Endothelial cell of umbilical vein (primary cell): Measurements from ENCODE around the gene GRSF1.

Source experiments
- EZH2 ChIP-seq: IDR thresholded peaks from 2 replicates; pipeline ENCODE4 v1.6.1; 2012; ENCODE audit warnings: borderline replicate concordance, low read depth, mild to moderate bottlenecking, moderate library complexity, low read length, inconsistent platforms; ENCODE audit not compliant: severe bottlenecking
- FOS ChIP-seq: IDR thresholded peaks from 2 replicates; pipeline ENCODE4 v1.6.1; 2011; ENCODE audit warnings: mild to moderate bottlenecking, low read length, moderate library complexity, borderline replicate concordance; ENCODE audit not compliant: insufficient read depth
- GATA2 ChIP-seq: IDR thresholded peaks from 2 replicates; pipeline ENCODE4 v1.7.0; 2011; ENCODE audit warnings: low read depth, mild to moderate bottlenecking, moderate library complexity, mixed read lengths, low read length; ENCODE audit not compliant: insufficient read length, insufficient read depth
- JUN ChIP-seq: IDR thresholded peaks from 2 replicates; pipeline ENCODE4 v1.6.1; 2011; ENCODE audit warnings: borderline replicate concordance, low read depth; ENCODE audit not compliant: insufficient read length, insufficient read depth
- MYC ChIP-seq: IDR thresholded peaks from one replicate; pipeline ENCODE4 v1.6.1; 2011; ENCODE audit warnings: mild to moderate bottlenecking, low read depth, low read length
- POLR2A ChIP-seq: IDR thresholded peaks from 2 replicates; pipeline ENCODE4 v1.6.1; 2012; ENCODE audit warnings: low read depth, mild to moderate bottlenecking, control low read depth, low read length
- POLR2AphosphoS5 ChIP-seq: IDR thresholded peaks from 2 replicates; pipeline ENCODE4 v1.6.1; 2012; ENCODE audit warnings: low read depth, mild to moderate bottlenecking, control low read depth, low read length, moderate library complexity; ENCODE audit not compliant: insufficient read depth
- TF ChIP-seq, protein P1 (sequence below): IDR thresholded peaks from 2 replicates; pipeline ENCODE4 v1.6.1; 2011; ENCODE audit not compliant: insufficient read depth, insufficient read length
- TF ChIP-seq, protein P2 (sequence below), 2 donors: IDR thresholded peaks; 1 replicate in 1 of 2; 2 replicates in 1 of 2; pipeline ENCODE4 v1.5.1; 2011; ENCODE audit warnings: low read length in 2 of 2, mild to moderate bottlenecking in 2 of 2, moderate library complexity in 2 of 2, control low read depth in 1 of 2, inconsistent platforms in 1 of 2, low read depth in 1 of 2; ENCODE audit not compliant: insufficient read depth in 1 of 2; ENCODE audit errors: extremely low read depth in 1 of 2

DNA sequence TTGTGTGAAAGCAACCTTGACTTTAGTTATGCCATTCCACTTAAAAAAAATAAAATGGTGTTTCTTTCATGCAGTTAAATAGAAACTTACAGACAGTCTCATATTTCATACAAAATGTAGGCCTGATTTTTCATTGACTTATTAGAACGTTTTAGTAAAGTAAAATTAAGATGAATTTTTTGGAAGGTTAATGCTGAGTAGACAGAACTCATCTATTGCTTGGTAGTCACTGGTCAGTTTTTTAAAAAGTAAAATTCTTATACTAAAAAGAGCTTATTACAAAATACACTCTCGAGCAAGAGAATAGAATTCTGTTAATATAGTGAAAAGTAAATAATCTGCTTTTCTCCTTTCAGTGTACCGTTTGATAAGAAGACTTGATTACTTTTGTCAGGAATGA is 41.0 kb upstream of the GRSF1 start:
- TF ChIP-seq, protein P1, sequence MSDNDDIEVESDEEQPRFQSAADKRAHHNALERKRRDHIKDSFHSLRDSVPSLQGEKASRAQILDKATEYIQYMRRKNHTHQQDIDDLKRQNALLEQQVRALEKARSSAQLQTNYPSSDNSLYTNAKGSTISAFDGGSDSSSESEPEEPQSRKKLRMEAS = no peak
- TF ChIP-seq, protein P2, sequence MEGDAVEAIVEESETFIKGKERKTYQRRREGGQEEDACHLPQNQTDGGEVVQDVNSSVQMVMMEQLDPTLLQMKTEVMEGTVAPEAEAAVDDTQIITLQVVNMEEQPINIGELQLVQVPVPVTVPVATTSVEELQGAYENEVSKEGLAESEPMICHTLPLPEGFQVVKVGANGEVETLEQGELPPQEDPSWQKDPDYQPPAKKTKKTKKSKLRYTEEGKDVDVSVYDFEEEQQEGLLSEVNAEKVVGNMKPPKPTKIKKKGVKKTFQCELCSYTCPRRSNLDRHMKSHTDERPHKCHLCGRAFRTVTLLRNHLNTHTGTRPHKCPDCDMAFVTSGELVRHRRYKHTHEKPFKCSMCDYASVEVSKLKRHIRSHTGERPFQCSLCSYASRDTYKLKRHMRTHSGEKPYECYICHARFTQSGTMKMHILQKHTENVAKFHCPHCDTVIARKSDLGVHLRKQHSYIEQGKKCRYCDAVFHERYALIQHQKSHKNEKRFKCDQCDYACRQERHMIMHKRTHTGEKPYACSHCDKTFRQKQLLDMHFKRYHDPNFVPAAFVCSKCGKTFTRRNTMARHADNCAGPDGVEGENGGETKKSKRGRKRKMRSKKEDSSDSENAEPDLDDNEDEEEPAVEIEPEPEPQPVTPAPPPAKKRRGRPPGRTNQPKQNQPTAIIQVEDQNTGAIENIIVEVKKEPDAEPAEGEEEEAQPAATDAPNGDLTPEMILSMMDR (IDR thresholded peaks at IDR 0.05; ENCODE audit: extremely low read depth in 1 of 2, insufficient read depth in 1 of 2, low read depth in 1 of 2, low read length in 2 of 2) = no peak
- TF ChIP-seq POLR2A (no peak), EZH2 (no peak), POLR2AphosphoS5 (no peak), JUN (no peak), GATA2 (no peak), FOS (no peak), MYC (no peak)
